Measurements from ENCODE around the gene ABHD1.
"Not testable (repeated sequence)": the region's sequence is repeated elsewhere in the genome, so short reads cannot be mapped to it uniquely, and the experiment has no call there.

The ABHD1 gene

GRCh38 chr2:27174638-27175037 is 51.0 kb downstream of the ABHD1 start:
- DNase-seq: no peak

GRCh38 chr2:27175330-27175729 is 51.7 kb downstream of the ABHD1 start:
- no peak for DNase-seq

- not testable (repeated sequence) for DNase-seq
Observed at GRCh38 chr2:27175781-27176180, 52.2 kb downstream of the ABHD1 start.

GRCh38 chr2:27177441-27178351 is 54.1 kb downstream of the ABHD1 start:
- DNase-seq: no peak

GRCh38 chr2:27178469-27178868 is 54.9 kb downstream of the ABHD1 start:
- DNase-seq: no peak

GRCh38 chr2:27179344-27180000 is 55.9 kb downstream of the ABHD1 start:
- DNase-seq: no peak

Data from NCI-H1105 (cell line).